H1 (cell line): ENCODE measurements around the gene SHANK2. TPM values are rescaled to one million over a fixed set of nuclear protein-coding genes. Genes with fewer than 3 reads are reported as not detected.

Experiments
- CTCF ChIA-PET: fragments of 300-600 bp; sonication (Branson Sonifier 250); formaldehyde crosslinking; loops from one replicate; lab custom pipeline; 2021; ENCODE audit not compliant: partially characterized antibody; lab: Charles Lee
- POLR2A ChIA-PET: fragments of 300-600 bp; sonication (Branson Sonifier 250); formaldehyde crosslinking; loops from one replicate; lab custom pipeline; 2021; ENCODE audit warnings: inconsistent platforms; ENCODE audit not compliant: partially characterized antibody; lab: Charles Lee
- DNase-seq, 2 experiments: peaks; one replicate each; pipeline versions ENCODE4 v3.0.0 to v3.0.0-alpha.2; 2010 to 2022; ENCODE audit warnings: low spot score in 2 of 2, low read depth in 1 of 2, mixed read lengths in 1 of 2
- FAIRE-seq: peaks from 2 replicates; lab custom pipeline; 2011; peaks lifted over from hg19 to GRCh38; lab: Jason Lieb, UNC
- H2AFZ ChIP-seq: 2 replicates; pipeline ENCODE4 v1.8.1; 2012; ENCODE audit warnings: low read length, inconsistent platforms
- H2AK5ac ChIP-seq: 2 replicates; pipeline ENCODE4 v1.6.1; 2013; ENCODE audit warnings: low read depth, low read length
- H2BK120ac ChIP-seq: replicated peaks from 2 replicates; pipeline ENCODE3; 2013; ENCODE audit warnings: low read depth, low read length, inconsistent platforms
- H2BK12ac ChIP-seq: 2 replicates; pipeline ENCODE4 v1.6.1; 2013; ENCODE audit warnings: low read depth, low read length
- H2BK15ac ChIP-seq: 2 replicates; pipeline ENCODE4 v1.6.1; 2013; ENCODE audit warnings: low read length
- H2BK20ac ChIP-seq: 2 replicates; pipeline ENCODE4 v1.6.1; 2013; ENCODE audit warnings: low read length
- H2BK5ac ChIP-seq: 2 replicates; pipeline ENCODE4 v1.6.1; 2013; ENCODE audit warnings: low read depth, low read length
- H3K14ac ChIP-seq: 2 replicates; pipeline ENCODE4 v1.6.1; 2013; ENCODE audit warnings: inconsistent platforms; ENCODE audit not compliant: insufficient read length
- H3K18ac ChIP-seq: 2 replicates; pipeline ENCODE4 v1.6.1; 2013; ENCODE audit warnings: low read length; ENCODE audit errors: extremely low read depth
- H3K23ac ChIP-seq: 2 replicates; pipeline ENCODE4 v1.6.1; 2013; ENCODE audit warnings: inconsistent platforms; ENCODE audit not compliant: insufficient read length
- H3K23me2 ChIP-seq: 2 replicates; pipeline ENCODE4 v1.6.1; 2013; ENCODE audit warnings: low read depth, low read length
- H3K27ac ChIP-seq: 2 replicates; pipeline ENCODE4 v1.6.1; 2011; ENCODE audit warnings: low read depth, low read length, inconsistent platforms
- H3K27me3 ChIP-seq, 4 experiments: replicated peaks in 1 of 4; 1 replicate in 1 of 4; 2 replicates in 3 of 4; pipeline versions ENCODE4 v1.6.1 to v1.8.1; 2011 to 2013; ENCODE audit warnings: low read length in 3 of 4, mild to moderate bottlenecking in 3 of 4, inconsistent platforms in 2 of 4, mixed read lengths in 2 of 4, moderate library complexity in 1 of 4; ENCODE audit not compliant: control insufficient read depth in 3 of 4, insufficient read depth in 3 of 4; ENCODE audit errors: extremely low read depth in 1 of 4
- H3K36me3 ChIP-seq, 4 experiments: 2 replicates each; pipeline versions ENCODE4 v1.6.1 to v1.8.1; 2011 to 2013; ENCODE audit warnings: mild to moderate bottlenecking in 4 of 4, low read length in 3 of 4, moderate library complexity in 2 of 4, control low read depth in 1 of 4, inconsistent platforms in 1 of 4; ENCODE audit not compliant: insufficient read depth in 4 of 4, control insufficient read depth in 2 of 4
- H3K4ac ChIP-seq: replicated peaks from 2 replicates; pipeline ENCODE3; 2013; ENCODE audit warnings: low read length, low read depth, mixed read lengths, inconsistent platforms; ENCODE audit not compliant: insufficient read length
- H3K4me1 ChIP-seq, 4 experiments: replicated peaks in 1 of 4; 1 replicate in 1 of 4; 2 replicates in 3 of 4; pipeline versions ENCODE4 v1.6.1 to v1.8.1; 2011 to 2013; ENCODE audit warnings: low read length in 3 of 4, inconsistent platforms in 2 of 4, mixed read lengths in 1 of 4; ENCODE audit not compliant: insufficient read depth in 4 of 4, control insufficient read depth in 3 of 4
- H3K4me2 ChIP-seq, 2 experiments: 2 replicates each; pipeline versions ENCODE4 v1.6.1 to v1.8.1; 2011 to 2013; ENCODE audit warnings: low read depth in 2 of 2, low read length in 2 of 2, control low read depth in 1 of 2, inconsistent platforms in 1 of 2, mild to moderate bottlenecking in 1 of 2; ENCODE audit not compliant: insufficient read depth in 1 of 2
- H3K4me3 ChIP-seq, 4 experiments: fragments of 200-600, 300-600 bp in 1 of 4; sonication (generic), shearing (Covaris generic), sonication (Bioruptor Twin) in 1 of 4; 2 replicates each; pipeline versions ENCODE4 v1.5.1 to v1.8.1; 2011 to 2016; ENCODE audit warnings: low read length in 4 of 4, low read depth in 3 of 4, control low read depth in 2 of 4, inconsistent platforms in 2 of 4, mild to moderate bottlenecking in 2 of 4, mixed read lengths in 1 of 4, moderate library complexity in 1 of 4; ENCODE audit not compliant: insufficient read depth in 2 of 4; ENCODE audit errors: extremely low read depth in 1 of 4
- H3K56ac ChIP-seq: replicated peaks from 2 replicates; pipeline ENCODE3; 2013; ENCODE audit warnings: low read depth, mild to moderate bottlenecking, mixed read lengths, low read length, inconsistent platforms; ENCODE audit not compliant: insufficient read length
- H3K79me1 ChIP-seq: 2 replicates; pipeline ENCODE4 v1.6.1; 2013; ENCODE audit warnings: low read depth, low read length, control low read depth
- H3K79me2 ChIP-seq, 2 experiments: 2 replicates each; pipeline versions ENCODE4 v1.6.1 to v1.8.1; 2012 to 2013; ENCODE audit warnings: low read length in 2 of 2, mild to moderate bottlenecking in 2 of 2, inconsistent platforms in 1 of 2; ENCODE audit not compliant: insufficient read depth in 2 of 2, control insufficient read depth in 1 of 2
- H3K9ac ChIP-seq, 4 experiments: replicated peaks in 1 of 4; 1 replicate in 1 of 4; 2 replicates in 3 of 4; pipeline versions ENCODE4 v1.6.1 to v1.8.1; 2011 to 2013; ENCODE audit warnings: low read depth in 3 of 4, low read length in 3 of 4, control low read depth in 2 of 4, mild to moderate bottlenecking in 2 of 4, moderate library complexity in 2 of 4, inconsistent platforms in 1 of 4; ENCODE audit errors: extremely low read depth in 1 of 4
- H3K9me3 ChIP-seq, 2 experiments: 2 replicates each; pipeline versions ENCODE4 v1.6.1 to v1.8.1; 2012 to 2013; ENCODE audit warnings: mild to moderate bottlenecking in 2 of 2, moderate library complexity in 2 of 2, control low read depth in 1 of 2, inconsistent platforms in 1 of 2, low read depth in 1 of 2, low read length in 1 of 2, mixed read lengths in 1 of 2; ENCODE audit not compliant: insufficient read depth in 2 of 2
- H4K20me1 ChIP-seq, 2 experiments: replicated peaks in 1 of 2; 2 replicates each; pipeline versions ENCODE3 to v1.8.1; 2011 to 2013; ENCODE audit warnings: inconsistent platforms in 2 of 2, low read length in 2 of 2, mild to moderate bottlenecking in 1 of 2; ENCODE audit not compliant: insufficient read depth in 2 of 2, control insufficient read depth in 1 of 2
- H4K5ac ChIP-seq: 2 replicates; pipeline ENCODE4 v1.6.1; 2013; ENCODE audit warnings: low read length, low read depth, mixed read lengths, inconsistent platforms; ENCODE audit not compliant: insufficient read length
- H4K8ac ChIP-seq: 2 replicates; pipeline ENCODE4 v1.8.0; 2013; ENCODE audit warnings: mild to moderate bottlenecking, moderate library complexity, low read length, inconsistent platforms; ENCODE audit not compliant: insufficient read depth; ENCODE audit errors: extremely low read depth
- H4K91ac ChIP-seq: replicated peaks from 2 replicates; pipeline ENCODE3; 2013; ENCODE audit warnings: low read length, mixed read lengths, inconsistent platforms; ENCODE audit not compliant: insufficient read length
- RBBP5 ChIP-seq: IDR thresholded peaks from 2 replicates; pipeline ENCODE4 v1.7.1; 2012; ENCODE audit warnings: low read depth, mild to moderate bottlenecking, inconsistent platforms, low read length, moderate library complexity, borderline replicate concordance
- SP4 ChIP-seq: IDR thresholded peaks from 2 replicates; pipeline ENCODE4 v1.6.1; 2012; ENCODE audit warnings: low read length, inconsistent platforms
- TAF1 ChIP-seq: IDR thresholded peaks from 2 replicates; pipeline ENCODE4 v1.6.1; 2011; ENCODE audit warnings: mild to moderate bottlenecking, low read depth, low read length
- WGBS, 2 experiments: shearing (Covaris generic) in 1 of 2; methylation state at CpG; one replicate each; pipeline versions ENCODE4 v1.1.6 to v1.1.7; 2013 to 2015; ENCODE audit warnings: low lambda C conversion rate in 2 of 2, mixed read lengths in 2 of 2, inconsistent platforms in 1 of 2, low coverage in 1 of 2, missing lambda C conversion rate in 1 of 2; ENCODE audit not compliant: insufficient replicate concordance in 2 of 2, insufficient coverage in 1 of 2, insufficient read length in 1 of 2; ENCODE audit errors: extremely low coverage in 1 of 2, missing lambda C conversion rate in 1 of 2; 5-methylcytosine and 5-hydroxymethylcytosine counted together
- polyA plus RNA-seq, 7 experiments: library from polyadenylated mRNA; depleted of rRNA in 3 of 7; stranded (reverse) in 5 of 7; unstranded in 2 of 7; fragments of >200 nt in 5 of 7; fragments of 200-250 nt in 2 of 7; gene quantifications; 1 replicate in 5 of 7; 2 replicates in 1 of 7; 4 replicates in 1 of 7; pipeline versions ENCODE4 v1.2.1 to v1.2.3, GENCODE V29; 2011 to 2013; ENCODE audit warnings: missing spikeins in 2 of 7, mixed read lengths in 2 of 7
- total RNA-seq: library from RNA; stranded (reverse); fragmentation: NEBNext Ultra II Directional; extraction: Animal tissue kit (Norgen Biotek cat#: 25700); gene quantifications from 2 replicates; pipeline ENCODE4 v1.2.1, GENCODE V29; 2021

Gene SHANK2
- total and polyA plus RNA-seq, 2 of the 8 experiments (the other 6 are each of a cell fraction or from before 2014, with no cell fraction given): 10.1 to 54.2 TPM

DNA sequence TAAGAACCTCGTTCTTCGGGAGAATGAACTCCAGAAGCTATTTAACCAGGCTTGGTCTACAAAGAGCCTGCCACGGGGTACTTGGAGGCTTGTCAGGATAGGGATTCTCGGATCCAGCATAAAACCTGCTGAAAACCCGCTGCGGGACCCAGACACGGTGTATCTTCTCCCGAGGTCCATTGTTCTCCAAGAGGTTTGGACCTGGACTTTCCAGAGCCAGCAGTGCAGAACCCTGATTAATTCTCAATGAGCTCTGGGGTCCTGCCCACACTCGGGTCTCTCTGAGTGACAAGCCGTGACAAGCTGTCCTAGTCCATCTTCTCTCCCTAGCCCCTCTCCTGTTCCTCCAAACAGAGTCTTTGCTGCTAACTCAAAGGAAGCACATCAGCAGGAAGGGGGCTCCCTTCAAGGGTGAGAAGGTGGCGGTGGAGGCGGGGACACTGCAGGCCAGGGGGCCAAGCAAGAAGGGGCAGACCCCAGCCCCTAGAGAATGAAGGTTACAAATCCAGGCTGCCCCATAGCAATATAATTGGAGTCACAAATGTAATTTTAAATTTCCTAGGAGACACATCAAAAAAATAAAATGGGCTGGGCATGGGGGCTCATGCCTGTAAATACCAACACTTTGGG is 12.2 kb downstream of the SHANK2 start:
- Histone ChIP-seq H2BK5ac (no peak overlapping the region), H2AFZ (no peak overlapping the region), H3K4me2 (no peak overlapping the region), H3K9me3 (no peaks in the 10 kb centered on the region), H4K5ac (no peak overlapping the region), H3K79me1 (peaks cover 24% of the 10 kb centered on the region), H2AK5ac (no peak overlapping the region), H3K36me3 (peaks cover 2 to 9% (median 8%) of the 10 kb centered on the region in 4 experiments; a peak in 6 of 8 replicates), H3K23ac (no peak overlapping the region), H4K91ac (no peak overlapping the region), H3K27me3 (no peaks in the 10 kb centered on the region), H3K4me1 (peaks cover 5 to 19% (median 17%) of the 10 kb centered on the region in 4 experiments), H2BK15ac (no peak overlapping the region), H3K14ac (no peak overlapping the region), H4K8ac (no peak overlapping the region), H3K23me2 (no peaks in the 10 kb centered on the region), H3K4ac (no peak overlapping the region), H2BK12ac (no peak overlapping the region), H2BK120ac (no peak overlapping the region), H4K20me1 (peaks cover 3 to 13% of the 10 kb centered on the region in 2 experiments), H3K79me2 (peaks cover 19 to 97% of the 10 kb centered on the region in 2 experiments), H3K18ac (no peak overlapping the region), H3K56ac (no peak overlapping the region), H3K9ac (no peak overlapping the region), H3K4me3 (no peak overlapping the region), H3K27ac (no peak overlapping the region), H2BK20ac (no peak overlapping the region)
- no peak for DNase-seq
- TF ChIP-seq RBBP5 (no peak), SP4 (no peak), TAF1 (no peak)
- ChIA-PET POLR2A (interaction anchor here (3.9 kb wide), 1 partner anchor 11 kb away, joined by 23 read pairs; the partner anchor contains the start of gene SHANK2), CTCF (interaction anchor here (1.1 to 4.4 kb wide), 6 partner anchors 12 to 153 kb away, joined by 3 to 20 read pairs (median 4); partner anchors contain the start of gene SHANK2)
- FAIRE-seq: no peak
- WGBS, 2 experiments: 82% methylated on average over 12 of the region's 12 CpGs; no CpG with 5 or more reads in 1 of the 2 experiments
